ENCODE data around the gene TBL1X.

GRCh38 chrX:9438933-9439494 lies 25.8 kb upstream of the TBL1X start:
- TF ChIP-seq CTCF (conservative IDR thresholded peaks at IDR 0.05; ENCODE audit: low read depth in 2 of 2) (no peak), EZH2 (IDR thresholded peaks at IDR 0.05; ENCODE audit: low read depth, unreplicated experiment) (no peak), ZNF114 (CRISPR knock-in tag; IDR thresholded peaks at IDR 0.05) (no peak), EZH2phosphoT487 (IDR thresholded peaks at IDR 0.05; ENCODE audit: unreplicated experiment) (no peak), ETS1 (IDR thresholded peaks at IDR 0.05) (no peak), POLR2AphosphoS5 (IDR thresholded peaks at IDR 0.05; ENCODE audit: low read depth) (no peak), REST (IDR thresholded peaks at IDR 0.05; ENCODE audit: unreplicated experiment) (no peak), JUNB (IDR thresholded peaks at IDR 0.05; ENCODE audit: unreplicated experiment) (no peak), CREB1 (CRISPR knock-in tag; IDR thresholded peaks at IDR 0.05; ENCODE audit: low read depth) (no peak)

Measured in GM23338 (cell line).